Loucy (cell line): ENCODE data around the gene DLGAP4.

Experiments used
- H2AFZ ChIP-seq: fragments of 200-600 bp; sonication (generic); 2 replicates; pipeline ENCODE4 v1.6.0; 2016; ENCODE audit warnings: antibody characterized with exemption, mild to moderate bottlenecking, low read length, moderate library complexity
- H3F3A ChIP-seq: fragments of 200-600 bp; 2 replicates; pipeline ENCODE4 v1.6.0; 2016; ENCODE audit warnings: antibody characterized with exemption, low read depth, mild to moderate bottlenecking
- H3K27me3 ChIP-seq: fragments of 200-600 bp; sonication (generic); 2 replicates; pipeline ENCODE4 v1.6.1; 2014; ENCODE audit warnings: low read length, mild to moderate bottlenecking; ENCODE audit not compliant: insufficient read depth, poor library complexity, severe bottlenecking
- H3K36me3 ChIP-seq: fragments of 200-600 bp; sonication (generic); 2 replicates; pipeline ENCODE4 v1.6.1; 2016; ENCODE audit warnings: low read length; ENCODE audit not compliant: insufficient read depth
- H3K4me1 ChIP-seq: fragments of 200-600 bp; sonication (generic); 2 replicates; pipeline ENCODE4 v1.5.1; 2014; ENCODE audit warnings: low read length, mild to moderate bottlenecking; ENCODE audit not compliant: insufficient read depth, poor library complexity, severe bottlenecking
- H3K4me2 ChIP-seq: fragments of 200-600 bp; sonication (generic); 2 replicates; pipeline ENCODE4 v1.6.0; 2014; ENCODE audit warnings: antibody characterized with exemption, low read length, low read depth, mild to moderate bottlenecking; ENCODE audit not compliant: poor library complexity, severe bottlenecking
- H3K4me3 ChIP-seq: fragments of 200-600 bp; sonication (generic); 2 replicates; pipeline ENCODE4 v1.5.1; 2014; ENCODE audit warnings: low read length, mild to moderate bottlenecking, mixed read lengths; ENCODE audit not compliant: poor library complexity, severe bottlenecking
- H3K79me2 ChIP-seq: fragments of 200-600 bp; sonication (generic); 2 replicates; pipeline ENCODE4 v1.6.1; 2014; ENCODE audit warnings: low read length; ENCODE audit not compliant: insufficient read depth
- H3K9ac ChIP-seq: fragments of 200-600 bp; sonication (generic); 2 replicates; pipeline ENCODE4 v1.6.0; 2014; ENCODE audit warnings: mild to moderate bottlenecking, low read depth, low read length, moderate library complexity; ENCODE audit not compliant: poor library complexity, severe bottlenecking
- H3K9me2 ChIP-seq: fragments of 200-600 bp; sonication (generic); replicated peaks from 2 replicates; pipeline ENCODE4 v1.6.1; 2016; ENCODE audit warnings: low read depth, low read length, mixed read lengths
- H3K9me3 ChIP-seq: fragments of 200-600 bp; sonication (generic); 2 replicates; pipeline ENCODE4 v1.6.1; 2014; ENCODE audit warnings: mild to moderate bottlenecking, antibody characterized with exemption, low read length, low read depth; ENCODE audit not compliant: insufficient read depth
- H4K20me1 ChIP-seq: fragments of 200-600 bp; sonication (generic); 2 replicates; pipeline ENCODE4 v1.6.0; 2014; ENCODE audit warnings: antibody characterized with exemption, low read length, mild to moderate bottlenecking; ENCODE audit not compliant: insufficient read depth, poor library complexity, severe bottlenecking
- EZH2phosphoT487 ChIP-seq: fragments of 200-600 bp; IDR thresholded peaks from 2 replicates; pipeline ENCODE4 v1.6.1; 2018; ENCODE audit warnings: antibody characterized with exemption, mild to moderate bottlenecking, moderate library complexity, borderline replicate concordance
- TF ChIP-seq, protein P1 (sequence below): fragments of 200-600 bp; sonication (generic); conservative IDR thresholded peaks from 2 replicates; pipeline ENCODE4 v1.5.1; 2014; ENCODE audit warnings: mild to moderate bottlenecking, antibody characterized with exemption, low read length

Gene DLGAP4

DNA sequence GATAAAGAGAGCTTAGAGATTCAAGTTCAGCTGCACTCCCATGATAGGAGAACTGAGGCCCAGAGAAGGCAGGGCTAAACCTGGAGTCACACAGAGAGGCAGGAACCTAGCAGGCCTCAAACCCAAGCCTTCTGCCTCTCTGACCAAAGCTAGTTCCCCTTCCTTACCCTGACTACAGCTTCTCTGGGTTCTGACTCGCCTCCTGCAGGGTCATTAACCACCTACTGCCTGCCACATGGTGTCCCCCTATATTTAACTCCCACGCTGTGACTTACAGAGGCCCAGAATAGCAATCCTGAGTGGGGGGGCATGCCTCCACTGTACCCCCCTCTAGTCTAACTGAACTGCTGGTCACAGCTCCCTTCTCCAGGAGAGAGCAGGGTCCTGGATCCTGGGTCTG, 84.1 kb downstream of the DLGAP4 start:
- H2AFZ ChIP-seq: no peak overlapping the region
- H3K4me1 ChIP-seq: no peaks in the 10 kb centered on the region
- no peaks in the 10 kb centered on the region for H3K27me3 ChIP-seq
- H3K36me3 ChIP-seq: no peaks in the 10 kb centered on the region
- no peaks in the 10 kb centered on the region for H3F3A ChIP-seq
- no peak overlapping the region for H3K4me3 ChIP-seq
- TF ChIP-seq, protein P1, sequence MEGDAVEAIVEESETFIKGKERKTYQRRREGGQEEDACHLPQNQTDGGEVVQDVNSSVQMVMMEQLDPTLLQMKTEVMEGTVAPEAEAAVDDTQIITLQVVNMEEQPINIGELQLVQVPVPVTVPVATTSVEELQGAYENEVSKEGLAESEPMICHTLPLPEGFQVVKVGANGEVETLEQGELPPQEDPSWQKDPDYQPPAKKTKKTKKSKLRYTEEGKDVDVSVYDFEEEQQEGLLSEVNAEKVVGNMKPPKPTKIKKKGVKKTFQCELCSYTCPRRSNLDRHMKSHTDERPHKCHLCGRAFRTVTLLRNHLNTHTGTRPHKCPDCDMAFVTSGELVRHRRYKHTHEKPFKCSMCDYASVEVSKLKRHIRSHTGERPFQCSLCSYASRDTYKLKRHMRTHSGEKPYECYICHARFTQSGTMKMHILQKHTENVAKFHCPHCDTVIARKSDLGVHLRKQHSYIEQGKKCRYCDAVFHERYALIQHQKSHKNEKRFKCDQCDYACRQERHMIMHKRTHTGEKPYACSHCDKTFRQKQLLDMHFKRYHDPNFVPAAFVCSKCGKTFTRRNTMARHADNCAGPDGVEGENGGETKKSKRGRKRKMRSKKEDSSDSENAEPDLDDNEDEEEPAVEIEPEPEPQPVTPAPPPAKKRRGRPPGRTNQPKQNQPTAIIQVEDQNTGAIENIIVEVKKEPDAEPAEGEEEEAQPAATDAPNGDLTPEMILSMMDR: no peak
- no peak for TF ChIP-seq EZH2phosphoT487
- H4K20me1 ChIP-seq: no peaks in the 10 kb centered on the region
- no peaks in the 10 kb centered on the region for H3K79me2 ChIP-seq
- H3K9me2 ChIP-seq: no peaks in the 10 kb centered on the region
- H3K9me3 ChIP-seq: no peaks in the 10 kb centered on the region
- H3K9ac ChIP-seq: no peak overlapping the region
- no peak overlapping the region for H3K4me2 ChIP-seq

DNA sequence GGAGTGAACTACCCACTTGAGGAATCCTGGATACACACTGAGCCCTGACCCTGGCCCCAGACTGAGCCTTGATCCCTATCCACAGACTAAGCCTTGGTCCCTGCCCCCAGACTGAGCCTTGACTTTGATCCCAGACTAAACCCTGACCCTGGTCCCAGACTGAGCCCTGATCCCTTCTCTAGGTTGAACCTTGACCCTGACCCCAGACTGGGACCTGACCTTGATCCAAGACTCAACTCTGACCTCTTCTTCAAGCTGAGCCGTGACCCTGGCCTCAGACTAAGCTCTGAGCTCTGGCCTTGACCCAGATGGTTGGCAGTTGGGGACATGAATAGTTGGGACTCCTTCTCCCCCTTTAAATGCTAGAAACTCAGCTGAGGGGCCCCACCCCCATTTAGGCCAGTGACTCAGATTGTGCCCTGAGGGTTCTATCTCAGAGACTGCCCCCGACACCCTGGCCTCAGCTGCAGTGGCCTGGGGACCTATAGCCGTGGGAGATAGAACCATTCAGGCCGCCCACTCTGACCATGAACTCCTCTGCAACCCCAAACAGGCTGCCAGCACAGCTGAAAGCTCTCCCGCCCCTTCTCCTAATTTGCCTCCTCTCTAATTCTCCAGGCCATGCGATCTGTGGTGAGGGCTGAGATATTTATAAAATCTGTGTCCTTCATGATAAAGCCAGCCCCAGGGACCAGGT, 84.7 kb downstream of the DLGAP4 start:
- H3K27me3 ChIP-seq: no peaks in the 10 kb centered on the region

GRCh38 chr20:36391456-36391855, 85.3 kb downstream of the DLGAP4 start:
- Histone ChIP-seq H2AFZ (no peak overlapping the region), H3K9me2 (no peaks in the 10 kb centered on the region), H3K4me2 (no peak overlapping the region), H3K9ac (no peak overlapping the region), H3K36me3 (no peaks in the 10 kb centered on the region), H3K27me3 (no peaks in the 10 kb centered on the region), H3K79me2 (no peaks in the 10 kb centered on the region), H3K4me1 (no peaks in the 10 kb centered on the region), H3K4me3 (no peak overlapping the region), H4K20me1 (no peaks in the 10 kb centered on the region), H3K9me3 (no peaks in the 10 kb centered on the region), H3F3A (no peaks in the 10 kb centered on the region)
- no peak for TF ChIP-seq EZH2phosphoT487
- TF ChIP-seq, protein P1: no peak

More for the DNA sequence above, 84.7 kb downstream of the DLGAP4 start:
- Histone ChIP-seq H4K20me1 (no peaks in the 10 kb centered on the region), H3K4me3 (no peak overlapping the region), H3K9ac (no peak overlapping the region), H3K9me2 (no peaks in the 10 kb centered on the region), H3F3A (no peaks in the 10 kb centered on the region), H3K4me2 (no peak overlapping the region), H3K9me3 (no peaks in the 10 kb centered on the region), H3K4me1 (no peaks in the 10 kb centered on the region), H3K36me3 (no peaks in the 10 kb centered on the region), H3K79me2 (no peaks in the 10 kb centered on the region), H2AFZ (no peak overlapping the region)
- no peak for TF ChIP-seq EZH2phosphoT487
- TF ChIP-seq, protein P1: no peak
